SJCRH30 (cell line): Measurements from ENCODE around the gene CDH6. TPM values are rescaled to one million over a fixed set of nuclear protein-coding genes. Genes with fewer than 3 reads are reported as not detected.

Source experiments
- DNase-seq, 2 experiments: peaks; one replicate each; pipeline ENCODE4 v3.0.0-alpha.2; 2015 to 2020
- H3K27ac ChIP-seq: fragments of 250-450 bp; sonication (Bioruptor Pico); 2 replicates; pipeline ENCODE4 v1.5.1; 2020; ENCODE audit warnings: mild to moderate bottlenecking, moderate library complexity
- H3K27me3 ChIP-seq: fragments of 250-450 bp; sonication (Bioruptor Pico); 2 replicates; pipeline ENCODE4 v1.5.1; 2020; ENCODE audit warnings: mild to moderate bottlenecking, moderate library complexity
- H3K36me3 ChIP-seq: fragments of 250-450 bp; sonication (Bioruptor Pico); 2 replicates; pipeline ENCODE4 v1.5.1; 2020; ENCODE audit warnings: mild to moderate bottlenecking, moderate library complexity
- H3K4me1 ChIP-seq: fragments of 250-450 bp; sonication (Bioruptor Pico); 2 replicates; pipeline ENCODE4 v1.5.1; 2020; ENCODE audit warnings: mild to moderate bottlenecking, moderate library complexity
- H3K4me3 ChIP-seq: fragments of 250-450 bp; sonication (Bioruptor Pico); 2 replicates; pipeline ENCODE4 v1.5.1; 2020; ENCODE audit warnings: mild to moderate bottlenecking, moderate library complexity
- H3K9me3 ChIP-seq: fragments of 250-450 bp; sonication (Bioruptor Pico); replicated peaks from 2 replicates; pipeline ENCODE4 v1.5.1; 2020; ENCODE audit warnings: mild to moderate bottlenecking, moderate library complexity
- total RNA-seq: library from RNA; depleted of rRNA; stranded (reverse); fragments of >200 nt; shearing (Covaris generic); gene quantifications from 2 replicates; pipeline ENCODE4 v1.2.3, GENCODE V29; 2014

The CDH6 gene
- total RNA-seq, 1 experiment from 2014 or later = 8.3 TPM

DNA sequence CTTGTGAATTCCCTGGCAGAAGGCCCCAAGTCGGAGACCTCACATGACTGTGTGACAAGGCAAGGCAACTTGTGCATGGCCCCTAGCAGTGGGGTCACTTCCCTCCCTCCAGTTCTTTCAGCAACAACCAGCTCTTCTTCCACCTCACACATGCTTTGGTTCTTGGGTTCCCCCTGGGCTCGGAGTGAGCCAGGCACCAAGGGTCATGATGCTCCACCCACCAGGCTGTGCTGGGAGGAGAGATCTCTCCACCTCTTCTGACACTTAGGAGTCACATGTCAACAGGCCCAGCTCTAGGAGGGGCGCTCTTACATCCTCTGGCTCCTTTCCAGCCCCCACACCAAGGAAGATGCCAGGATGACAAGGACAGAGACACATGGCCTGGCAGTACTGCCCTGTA lies 56.7 kb downstream of the CDH6 start:
- Histone ChIP-seq H3K27ac (no peak overlapping the region), H3K4me1 (no peaks in the 10 kb centered on the region), H3K27me3 (no peaks in the 10 kb centered on the region), H3K36me3 (no peaks in the 10 kb centered on the region), H3K4me3 (no peak overlapping the region), H3K9me3 (no peaks in the 10 kb centered on the region)
- no peak for DNase-seq

DNA sequence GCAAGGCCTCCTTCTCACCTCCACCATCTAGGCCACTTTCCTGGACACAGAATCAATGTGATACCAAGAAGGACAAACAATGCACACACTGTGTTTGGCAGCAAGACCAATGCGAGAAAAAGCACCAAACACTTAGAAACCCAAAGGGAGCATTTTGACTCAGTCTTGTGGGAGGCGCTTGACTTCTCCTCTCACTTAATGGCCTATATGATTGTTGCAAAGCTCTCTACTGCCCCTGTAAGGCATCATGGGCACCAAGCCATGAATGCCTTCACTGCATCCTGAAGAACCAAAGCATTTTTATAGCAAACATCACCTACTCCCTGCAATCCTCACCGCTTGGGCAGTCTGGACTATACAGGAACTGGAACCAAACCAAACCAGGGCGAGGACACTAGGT lies 57.5 kb downstream of the CDH6 start:
- Histone ChIP-seq H3K4me1 (no peaks in the 10 kb centered on the region), H3K27me3 (no peaks in the 10 kb centered on the region), H3K27ac (no peak overlapping the region), H3K36me3 (no peaks in the 10 kb centered on the region), H3K4me3 (no peak overlapping the region), H3K9me3 (no peaks in the 10 kb centered on the region)
- peak in 1 of 2 experiments; percentile 19 for DNase-seq

DNA sequence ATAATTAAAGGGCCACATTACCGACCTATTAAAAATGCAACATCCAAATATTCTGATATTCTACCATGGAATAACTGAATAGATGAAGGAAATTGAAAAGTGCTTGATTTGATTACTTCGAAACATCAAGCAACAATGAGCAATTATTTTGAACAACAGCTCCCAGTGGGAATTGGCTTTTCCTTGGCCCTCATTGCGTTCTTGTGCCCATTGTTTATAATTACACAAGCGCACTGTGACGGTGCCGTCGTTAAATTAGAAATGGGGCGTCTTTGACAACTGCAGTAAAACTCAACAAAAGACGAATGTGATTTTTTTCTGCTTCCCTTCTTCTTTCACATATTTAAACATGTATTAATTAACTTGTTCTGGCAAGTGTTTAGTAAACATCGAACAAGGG lies 61.6 kb downstream of the CDH6 start:
- no peak overlapping the region for H3K27ac ChIP-seq
- H3K27me3 ChIP-seq = no peaks in the 10 kb centered on the region
- H3K4me3 ChIP-seq = no peak overlapping the region
- no peaks in the 10 kb centered on the region for H3K4me1 ChIP-seq
- no peaks in the 10 kb centered on the region for H3K9me3 ChIP-seq
- DNase-seq = no peak
- H3K36me3 ChIP-seq = no peaks in the 10 kb centered on the region

DNA sequence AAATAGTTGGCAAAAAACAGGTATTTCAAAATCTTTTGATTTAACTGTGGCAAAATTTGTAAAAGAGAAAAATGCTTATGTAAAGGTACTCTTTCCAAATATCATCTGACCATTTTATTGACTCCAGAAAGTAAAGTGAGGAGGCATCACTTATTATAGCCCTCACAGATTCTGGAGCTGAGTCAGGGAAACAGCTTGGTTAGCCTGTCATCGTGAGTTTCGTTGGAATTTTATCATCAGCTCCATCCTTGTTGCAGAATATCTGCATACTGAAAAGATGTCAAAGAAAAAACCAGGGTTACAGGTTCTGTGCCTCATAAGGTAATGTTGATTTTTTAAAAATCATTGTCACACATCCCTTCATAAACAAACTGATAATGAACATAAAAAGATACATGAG lies 74.8 kb downstream of the CDH6 start:
- Histone ChIP-seq H3K27ac (no peak overlapping the region), H3K27me3 (0 out of 2 replicates have a peak, but pooled peaks cover 2% of the 10 kb centered on the region), H3K4me1 (no peaks in the 10 kb centered on the region), H3K9me3 (no peaks in the 10 kb centered on the region), H3K4me3 (no peak overlapping the region), H3K36me3 (no peaks in the 10 kb centered on the region)
- DNase-seq = no peak

DNA sequence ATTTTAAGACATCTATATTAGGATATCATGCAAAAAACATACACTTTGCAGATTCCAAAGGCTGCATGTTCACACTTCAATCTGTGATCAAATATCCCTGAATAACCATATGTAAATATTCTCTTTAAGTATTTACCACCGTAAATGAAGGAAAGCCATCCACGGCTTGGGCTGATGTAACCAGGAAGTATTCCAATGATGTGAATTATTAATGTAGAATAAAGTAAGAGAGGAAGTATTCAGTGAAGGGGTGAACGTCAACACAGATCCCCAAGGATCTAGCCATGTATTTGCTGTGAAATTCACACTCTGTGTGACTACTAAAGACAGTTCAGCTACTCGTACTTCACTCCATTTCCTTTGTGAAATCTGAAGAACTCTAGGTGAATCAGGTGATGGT lies 75.2 kb downstream of the CDH6 start:
- no peaks in the 10 kb centered on the region for H3K36me3 ChIP-seq
- no peaks in the 10 kb centered on the region for H3K4me1 ChIP-seq
- no peaks in the 10 kb centered on the region for H3K9me3 ChIP-seq
- 0 out of 2 replicates have a peak, but pooled peaks cover 2% of the 10 kb centered on the region for H3K27me3 ChIP-seq
- no peak overlapping the region for H3K27ac ChIP-seq
- H3K4me3 ChIP-seq = no peak overlapping the region
- no peak for DNase-seq

DNA sequence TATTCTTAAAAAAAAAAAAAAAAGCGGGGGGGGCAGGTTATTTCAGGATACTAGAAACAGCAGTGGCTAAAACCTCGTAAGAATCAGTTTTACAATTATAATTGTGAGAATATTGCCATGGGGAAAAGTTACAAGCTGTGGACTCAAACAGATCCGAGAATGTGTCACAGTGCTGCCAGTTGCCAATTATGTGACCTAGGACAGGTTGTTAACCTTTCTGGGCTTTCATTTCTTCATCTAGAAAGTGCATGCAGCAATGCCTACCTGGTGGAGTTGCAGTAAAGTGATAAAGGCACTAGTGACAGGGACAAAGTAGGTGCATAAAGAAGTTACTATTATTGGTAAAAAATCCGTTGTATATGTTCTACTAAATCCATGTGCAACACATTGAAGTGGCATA lies 75.8 kb downstream of the CDH6 start:
- Histone ChIP-seq H3K27me3 (0 out of 2 replicates have a peak, but pooled peaks cover 2% of the 10 kb centered on the region), H3K27ac (no peak overlapping the region), H3K36me3 (no peaks in the 10 kb centered on the region), H3K4me1 (no peaks in the 10 kb centered on the region), H3K4me3 (no peak overlapping the region), H3K9me3 (no peaks in the 10 kb centered on the region)
- no peak for DNase-seq

DNA sequence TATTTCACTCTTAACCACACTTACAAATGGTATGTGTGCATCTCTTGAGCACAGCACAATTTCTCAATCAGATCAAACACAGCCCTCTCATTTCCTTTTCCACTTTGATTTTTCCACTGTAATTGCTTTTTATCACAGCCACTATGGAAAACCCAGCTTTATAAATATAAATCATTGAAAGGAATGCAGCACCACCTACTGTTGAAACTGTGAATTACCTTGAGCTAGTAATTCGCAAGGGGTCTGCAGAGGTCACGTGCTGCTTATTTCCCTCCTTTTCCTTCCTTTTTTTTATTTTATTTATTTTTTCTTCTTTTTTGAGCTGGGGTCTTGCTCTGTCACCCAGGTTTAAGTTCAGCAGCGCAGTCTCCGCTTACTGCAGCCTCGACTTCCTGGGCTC lies 76.9 kb downstream of the CDH6 start:
- Histone ChIP-seq H3K27me3 (0 out of 2 replicates have a peak, but pooled peaks cover 2% of the 10 kb centered on the region), H3K36me3 (no peaks in the 10 kb centered on the region), H3K4me3 (no peak overlapping the region), H3K9me3 (no peaks in the 10 kb centered on the region), H3K4me1 (no peaks in the 10 kb centered on the region), H3K27ac (no peak overlapping the region)
- DNase-seq = peak; percentile 13 to 68

DNA sequence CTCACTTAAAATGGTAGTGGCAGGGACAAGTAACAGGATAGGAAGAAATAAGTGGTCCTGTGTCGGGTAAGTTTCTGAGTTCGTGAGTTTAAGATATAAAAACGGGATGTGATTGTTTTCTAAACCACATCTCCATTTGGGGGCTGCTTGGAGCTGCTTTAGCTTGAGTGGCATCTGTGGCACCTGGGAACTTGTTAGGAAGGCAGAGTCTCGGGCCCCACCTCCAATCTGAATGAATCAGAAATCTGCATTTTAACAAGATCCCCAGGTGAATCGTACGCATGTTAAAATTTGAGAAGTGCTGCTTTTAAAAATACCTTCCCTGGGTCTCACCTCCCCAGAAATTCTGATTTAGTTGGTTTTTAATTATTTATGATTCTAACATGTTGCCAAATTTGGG lies 78.1 kb downstream of the CDH6 start:
- no peaks in the 10 kb centered on the region for H3K9me3 ChIP-seq
- no peaks in the 10 kb centered on the region for H3K4me1 ChIP-seq
- no peak overlapping the region for H3K27ac ChIP-seq
- DNase-seq = no peak
- H3K27me3 ChIP-seq = 0 out of 2 replicates have a peak, but pooled peaks cover 2% of the 10 kb centered on the region
- H3K36me3 ChIP-seq = no peaks in the 10 kb centered on the region
- no peak overlapping the region for H3K4me3 ChIP-seq

DNA sequence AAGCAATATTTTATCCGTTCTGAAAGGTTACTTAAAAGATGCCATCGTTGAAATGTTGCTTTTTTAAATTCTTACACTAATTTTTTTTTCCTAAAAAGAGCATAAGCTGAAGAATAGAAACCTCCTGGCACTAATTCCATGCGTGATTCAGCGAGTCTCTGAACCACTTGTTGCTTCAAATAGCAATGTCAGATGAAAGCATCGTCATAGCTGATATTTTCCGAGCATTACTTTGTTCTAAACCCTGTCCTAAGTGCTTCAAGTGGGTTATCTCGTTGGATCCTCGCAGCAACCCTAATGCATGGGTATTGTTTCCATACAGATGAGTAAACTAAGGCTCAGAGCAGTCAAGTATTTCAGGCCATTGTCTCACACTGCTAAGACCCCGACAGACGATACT lies 79.7 kb downstream of the CDH6 start:
- Histone ChIP-seq H3K27ac (no peak overlapping the region), H3K4me1 (no peaks in the 10 kb centered on the region), H3K4me3 (no peak overlapping the region), H3K36me3 (no peaks in the 10 kb centered on the region), H3K9me3 (no peaks in the 10 kb centered on the region), H3K27me3 (peaks cover 5% of the 10 kb centered on the region; the same call in 1 of the 2 replicates)
- no peak for DNase-seq

DNA sequence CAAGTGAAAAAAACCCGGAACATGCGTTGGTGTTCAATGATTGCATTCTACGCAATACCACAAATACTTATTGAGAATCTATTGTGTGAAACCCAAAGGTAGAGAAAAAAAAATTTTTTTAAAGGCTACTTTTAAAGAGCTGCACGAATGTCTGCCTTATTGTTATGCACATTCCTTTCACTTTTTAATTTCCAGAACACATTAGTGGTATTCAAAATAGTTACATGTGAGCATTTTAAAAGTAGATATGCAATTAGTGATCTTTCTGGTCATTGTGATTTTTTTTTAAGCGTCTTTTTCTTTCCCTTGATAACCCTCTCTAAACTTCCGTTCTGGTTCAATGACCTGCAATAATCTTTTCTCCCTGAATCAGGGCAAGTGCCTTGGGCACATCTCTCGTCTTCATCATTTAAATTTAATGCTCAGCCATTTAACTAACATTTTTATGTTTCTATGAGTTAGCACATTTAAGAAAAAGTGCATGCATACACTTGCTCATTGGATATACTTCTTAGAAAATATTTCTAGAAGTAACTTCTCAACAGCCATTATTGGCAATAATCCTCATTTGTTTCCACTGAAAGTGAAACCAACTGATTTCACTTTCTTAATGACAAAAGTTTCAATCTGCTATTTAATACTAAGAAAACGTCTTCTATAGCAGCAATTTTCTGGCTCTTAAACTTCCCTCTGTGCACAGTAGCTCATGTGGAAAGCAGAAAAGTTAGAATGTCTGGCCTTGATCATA lies 80.3 kb downstream of the CDH6 start:
- Histone ChIP-seq H3K4me3 (no peak overlapping the region), H3K27ac (no peak overlapping the region), H3K27me3 (peaks cover 5% of the 10 kb centered on the region; the same call in 1 of the 2 replicates), H3K9me3 (no peaks in the 10 kb centered on the region), H3K4me1 (no peaks in the 10 kb centered on the region), H3K36me3 (no peaks in the 10 kb centered on the region)
- DNase-seq = no peak

DNA sequence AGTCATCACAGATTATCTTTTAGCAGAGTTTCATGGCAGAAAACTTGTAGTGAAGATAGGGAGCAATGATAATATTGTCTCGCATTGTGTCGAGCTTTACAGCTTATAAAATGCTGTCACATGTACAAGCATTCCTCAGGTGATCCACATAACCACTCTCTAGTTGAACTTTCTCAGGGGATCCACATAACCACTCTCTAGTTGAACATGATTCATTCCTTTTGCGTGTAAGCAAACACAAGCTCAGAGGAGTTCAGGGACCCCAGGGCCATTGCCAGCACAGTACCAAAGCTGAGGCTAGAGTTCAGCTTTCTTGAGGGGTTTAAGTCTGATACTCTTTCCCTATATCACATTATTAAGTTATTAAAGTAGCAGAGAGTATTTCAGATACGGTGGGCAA lies 86.7 kb downstream of the CDH6 start:
- Histone ChIP-seq H3K9me3 (no peaks in the 10 kb centered on the region), H3K36me3 (no peaks in the 10 kb centered on the region), H3K4me3 (no peak overlapping the region), H3K27me3 (peaks cover 5% of the 10 kb centered on the region; the same call in 1 of the 2 replicates), H3K27ac (no peak overlapping the region), H3K4me1 (no peaks in the 10 kb centered on the region)
- no peak for DNase-seq

DNA sequence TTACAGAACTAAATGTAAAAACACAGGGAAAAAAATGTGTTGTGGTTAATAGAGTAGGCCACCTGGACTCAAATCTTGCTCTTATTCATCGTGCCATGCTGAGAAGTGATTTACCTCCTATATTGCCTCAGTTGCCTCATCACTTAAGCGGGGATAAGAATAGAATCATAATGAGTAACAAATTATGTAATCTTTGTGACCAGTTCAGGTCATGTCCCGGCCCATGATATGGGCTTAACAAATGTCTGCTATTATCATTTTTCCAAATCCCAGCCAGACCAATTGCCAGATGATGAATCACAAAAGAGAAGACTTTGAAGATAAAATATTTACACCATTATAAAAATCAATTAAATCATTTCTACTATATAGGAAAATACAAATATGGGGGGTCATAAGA lies 89.8 kb downstream of the CDH6 start:
- DNase-seq = no peak
- Histone ChIP-seq H3K4me3 (no peak overlapping the region), H3K27me3 (no peaks in the 10 kb centered on the region), H3K4me1 (no peaks in the 10 kb centered on the region), H3K36me3 (no peaks in the 10 kb centered on the region), H3K9me3 (no peaks in the 10 kb centered on the region), H3K27ac (no peak overlapping the region)

DNA sequence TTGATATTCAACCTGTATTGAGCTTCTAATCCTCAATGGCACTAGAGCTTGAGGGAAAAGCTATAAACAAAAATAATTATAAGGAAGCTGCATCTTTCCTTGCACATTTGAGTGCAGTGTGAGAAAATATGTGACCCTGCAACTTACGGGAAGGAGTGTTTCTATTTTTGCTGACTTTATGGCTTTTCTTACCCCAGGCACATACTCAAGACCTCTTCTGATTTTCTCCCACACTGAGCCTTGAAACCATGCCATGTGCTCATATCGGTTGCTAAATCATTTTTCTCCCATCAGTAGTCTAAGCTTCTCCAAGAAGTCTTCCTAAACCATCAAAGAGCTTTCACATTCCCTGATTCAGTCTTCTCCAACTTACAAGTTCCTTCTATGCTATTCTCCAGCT lies 91.5 kb downstream of the CDH6 start:
- H3K27me3 ChIP-seq = no peaks in the 10 kb centered on the region
- DNase-seq = no peak
- no peaks in the 10 kb centered on the region for H3K36me3 ChIP-seq
- no peaks in the 10 kb centered on the region for H3K9me3 ChIP-seq
- H3K4me1 ChIP-seq = no peaks in the 10 kb centered on the region
- H3K27ac ChIP-seq = no peak overlapping the region
- no peak overlapping the region for H3K4me3 ChIP-seq

DNA sequence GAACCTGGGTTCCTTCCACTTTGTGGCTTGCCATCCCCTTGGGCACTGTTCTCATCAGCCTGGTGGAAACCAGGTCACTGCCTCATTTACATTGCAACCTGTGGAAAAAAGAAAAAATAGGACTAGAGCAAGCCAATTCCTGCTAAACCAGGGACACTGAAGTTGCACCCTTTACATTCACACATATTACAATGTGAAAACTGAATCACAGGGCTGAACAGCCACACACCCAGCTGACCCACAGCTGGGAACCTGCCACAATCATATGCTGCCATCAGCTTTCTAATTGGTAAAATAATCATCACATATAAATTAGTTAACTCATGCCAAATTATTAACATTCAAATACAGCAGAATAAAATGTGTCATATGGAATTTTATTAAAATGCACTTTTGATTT lies 94.5 kb downstream of the CDH6 start:
- no peak for DNase-seq
- no peaks in the 10 kb centered on the region for H3K4me1 ChIP-seq
- no peaks in the 10 kb centered on the region for H3K9me3 ChIP-seq

DNA sequence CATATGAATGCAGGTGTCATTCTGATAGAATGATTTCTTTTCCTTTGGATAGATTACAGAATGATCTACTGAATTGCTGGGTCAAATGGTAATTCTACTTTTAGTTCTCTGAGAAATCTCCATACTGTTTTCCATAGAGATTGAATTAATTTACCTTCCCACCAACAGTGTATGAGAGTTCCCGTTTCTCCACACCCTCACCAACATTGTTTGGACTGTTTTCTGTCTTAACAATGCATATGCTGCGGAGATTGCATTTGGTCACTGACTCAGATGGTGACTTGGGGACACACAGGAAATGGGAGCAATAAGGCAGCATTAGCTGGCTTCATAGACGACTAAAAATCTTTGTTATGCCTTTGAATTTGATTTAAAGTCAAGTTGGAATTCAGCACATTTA lies 95.9 kb downstream of the CDH6 start:
- H3K9me3 ChIP-seq = no peaks in the 10 kb centered on the region
- no peaks in the 10 kb centered on the region for H3K27me3 ChIP-seq
- no peak overlapping the region for H3K4me3 ChIP-seq
- no peak overlapping the region for H3K27ac ChIP-seq
- no peaks in the 10 kb centered on the region for H3K36me3 ChIP-seq
- no peak for DNase-seq
- H3K4me1 ChIP-seq = no peaks in the 10 kb centered on the region

More for the DNA sequence above, 94.5 kb downstream of the CDH6 start:
- Histone ChIP-seq H3K27me3 (no peaks in the 10 kb centered on the region), H3K4me3 (no peak overlapping the region), H3K36me3 (no peaks in the 10 kb centered on the region), H3K27ac (no peak overlapping the region)

DNA sequence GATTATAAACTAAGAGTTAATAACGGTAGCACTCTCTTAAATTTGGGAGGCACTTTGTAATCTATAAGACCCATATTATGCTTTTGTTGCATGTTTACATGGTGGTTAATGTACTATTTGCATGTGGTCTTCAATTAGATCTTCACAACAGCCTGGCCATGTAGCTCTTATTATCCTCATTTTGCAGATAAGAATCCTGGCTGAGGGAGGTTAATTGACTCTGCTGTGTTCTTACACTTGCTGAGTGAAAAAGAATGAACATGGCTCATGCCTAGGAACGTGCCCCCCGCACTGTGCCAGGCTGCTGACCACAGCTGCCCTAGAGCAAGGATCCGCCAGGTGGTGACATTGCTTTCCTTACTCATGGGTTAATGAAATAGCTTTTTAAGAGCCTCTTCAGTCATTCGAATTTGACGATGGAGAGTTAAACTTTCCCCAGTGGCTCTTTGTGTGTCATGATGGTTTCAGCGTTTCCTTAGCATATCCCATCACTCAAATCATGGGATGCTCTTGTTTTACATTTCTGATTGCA lies 97.9 kb downstream of the CDH6 start:
- DNase-seq = no peak
- Histone ChIP-seq H3K4me1 (no peaks in the 10 kb centered on the region), H3K36me3 (no peaks in the 10 kb centered on the region), H3K27ac (no peak overlapping the region), H3K4me3 (no peak overlapping the region), H3K9me3 (no peaks in the 10 kb centered on the region), H3K27me3 (no peaks in the 10 kb centered on the region)
